Measurements from ENCODE around the gene MYRFL.

DNA sequence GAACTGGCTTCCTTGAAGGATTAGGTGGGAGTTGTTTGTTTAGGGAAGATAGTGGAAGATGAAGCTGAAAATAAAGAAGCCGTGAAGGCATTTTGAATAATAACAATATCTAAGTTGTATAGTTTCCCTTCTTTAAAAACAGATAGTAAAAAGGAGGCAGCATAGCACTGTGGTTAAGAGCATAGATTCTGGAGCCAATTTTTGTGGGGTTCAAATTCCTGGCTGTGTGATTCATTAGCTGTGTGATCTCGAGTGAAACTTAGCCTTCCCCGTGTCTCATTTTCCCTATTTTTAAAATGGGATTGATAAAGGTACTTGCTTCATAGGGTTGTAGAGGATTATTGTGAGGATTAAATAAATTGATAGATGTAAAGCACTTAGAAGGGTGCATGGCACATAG lies 104.5 kb downstream of the MYRFL start:
- TF ChIP-seq, protein P1, sequence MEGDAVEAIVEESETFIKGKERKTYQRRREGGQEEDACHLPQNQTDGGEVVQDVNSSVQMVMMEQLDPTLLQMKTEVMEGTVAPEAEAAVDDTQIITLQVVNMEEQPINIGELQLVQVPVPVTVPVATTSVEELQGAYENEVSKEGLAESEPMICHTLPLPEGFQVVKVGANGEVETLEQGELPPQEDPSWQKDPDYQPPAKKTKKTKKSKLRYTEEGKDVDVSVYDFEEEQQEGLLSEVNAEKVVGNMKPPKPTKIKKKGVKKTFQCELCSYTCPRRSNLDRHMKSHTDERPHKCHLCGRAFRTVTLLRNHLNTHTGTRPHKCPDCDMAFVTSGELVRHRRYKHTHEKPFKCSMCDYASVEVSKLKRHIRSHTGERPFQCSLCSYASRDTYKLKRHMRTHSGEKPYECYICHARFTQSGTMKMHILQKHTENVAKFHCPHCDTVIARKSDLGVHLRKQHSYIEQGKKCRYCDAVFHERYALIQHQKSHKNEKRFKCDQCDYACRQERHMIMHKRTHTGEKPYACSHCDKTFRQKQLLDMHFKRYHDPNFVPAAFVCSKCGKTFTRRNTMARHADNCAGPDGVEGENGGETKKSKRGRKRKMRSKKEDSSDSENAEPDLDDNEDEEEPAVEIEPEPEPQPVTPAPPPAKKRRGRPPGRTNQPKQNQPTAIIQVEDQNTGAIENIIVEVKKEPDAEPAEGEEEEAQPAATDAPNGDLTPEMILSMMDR (IDR thresholded peaks at IDR 0.05; ENCODE audit: low read depth, low read length, poor library complexity, severe bottlenecking): no peak
- no peak for TF ChIP-seq EZH2phosphoT487 (IDR thresholded peaks at IDR 0.05; ENCODE audit: borderline replicate concordance, low read length)

Measured in DOHH2 (cell line).